ENCODE results near the gene TMEM59L.

DNA sequence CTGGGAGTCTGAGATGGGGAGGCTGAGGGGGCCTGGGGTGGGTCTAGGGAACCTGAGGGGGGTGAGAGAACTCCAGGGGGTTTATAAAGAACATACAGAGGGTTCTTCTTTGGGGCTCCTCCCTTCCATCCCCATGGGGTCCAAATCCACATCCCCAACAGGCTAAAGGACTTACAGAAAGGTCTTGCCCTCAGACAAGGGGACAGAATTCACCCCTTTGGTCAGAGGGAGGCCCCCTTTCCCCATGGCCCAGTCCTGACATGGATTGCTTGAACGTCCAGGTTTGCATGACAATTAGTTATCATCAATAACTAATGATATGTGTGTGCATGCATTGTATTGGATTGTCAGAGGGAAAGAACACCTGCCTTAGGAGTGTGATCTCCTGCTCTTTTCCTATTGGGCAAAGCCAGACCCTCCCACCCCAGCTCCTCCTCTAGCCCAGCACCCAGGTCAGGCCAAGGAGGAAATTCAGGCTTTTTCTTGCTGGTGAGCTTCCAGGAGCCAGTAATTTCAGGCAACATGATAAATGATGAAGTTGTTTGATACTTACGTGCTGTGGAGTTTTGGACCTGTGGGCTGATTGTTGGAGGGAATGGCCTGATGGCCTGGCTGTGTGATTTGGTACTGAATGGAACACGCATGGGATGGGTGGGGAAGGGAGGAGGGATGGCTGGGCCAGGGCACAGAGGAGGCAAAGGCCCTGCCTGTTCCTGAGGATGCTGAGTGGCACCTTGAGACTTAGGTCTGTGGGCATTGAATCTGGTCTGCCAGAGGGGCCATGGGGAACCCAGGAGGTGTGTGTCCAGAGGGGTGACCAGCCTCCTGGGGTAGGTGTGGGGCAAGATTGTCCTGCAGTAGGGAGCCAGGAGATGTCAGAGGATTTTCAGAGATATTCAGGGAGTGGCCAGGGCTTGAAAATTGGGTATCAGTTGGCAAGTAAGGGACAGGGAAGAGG lies 25.3 kb downstream of the TMEM59L start:
- TF ChIP-seq POLR2AphosphoS5 (IDR thresholded peaks at IDR 0.05; ENCODE audit: low read length) (no peak), SMAD1 (IDR thresholded peaks at IDR 0.05; ENCODE audit: low read depth, partially characterized antibody) (no peak)
- TF ChIP-seq, protein P1, sequence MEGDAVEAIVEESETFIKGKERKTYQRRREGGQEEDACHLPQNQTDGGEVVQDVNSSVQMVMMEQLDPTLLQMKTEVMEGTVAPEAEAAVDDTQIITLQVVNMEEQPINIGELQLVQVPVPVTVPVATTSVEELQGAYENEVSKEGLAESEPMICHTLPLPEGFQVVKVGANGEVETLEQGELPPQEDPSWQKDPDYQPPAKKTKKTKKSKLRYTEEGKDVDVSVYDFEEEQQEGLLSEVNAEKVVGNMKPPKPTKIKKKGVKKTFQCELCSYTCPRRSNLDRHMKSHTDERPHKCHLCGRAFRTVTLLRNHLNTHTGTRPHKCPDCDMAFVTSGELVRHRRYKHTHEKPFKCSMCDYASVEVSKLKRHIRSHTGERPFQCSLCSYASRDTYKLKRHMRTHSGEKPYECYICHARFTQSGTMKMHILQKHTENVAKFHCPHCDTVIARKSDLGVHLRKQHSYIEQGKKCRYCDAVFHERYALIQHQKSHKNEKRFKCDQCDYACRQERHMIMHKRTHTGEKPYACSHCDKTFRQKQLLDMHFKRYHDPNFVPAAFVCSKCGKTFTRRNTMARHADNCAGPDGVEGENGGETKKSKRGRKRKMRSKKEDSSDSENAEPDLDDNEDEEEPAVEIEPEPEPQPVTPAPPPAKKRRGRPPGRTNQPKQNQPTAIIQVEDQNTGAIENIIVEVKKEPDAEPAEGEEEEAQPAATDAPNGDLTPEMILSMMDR (IDR thresholded peaks at IDR 0.05 in 2 of 3, conservative IDR thresholded peaks at IDR 0.05 in 1 of 3; ENCODE audit: control insufficient read depth in 2 of 3, extremely low read depth in 1 of 3, insufficient read depth in 1 of 3, low read depth in 3 of 3, low read length in 3 of 3): peak in 1 of 3 experiments; percentile 31; a peak in 2 of 6 replicates
